ENCODE measurements around the gene CDC42EP3.

Gene CDC42EP3

DNA sequence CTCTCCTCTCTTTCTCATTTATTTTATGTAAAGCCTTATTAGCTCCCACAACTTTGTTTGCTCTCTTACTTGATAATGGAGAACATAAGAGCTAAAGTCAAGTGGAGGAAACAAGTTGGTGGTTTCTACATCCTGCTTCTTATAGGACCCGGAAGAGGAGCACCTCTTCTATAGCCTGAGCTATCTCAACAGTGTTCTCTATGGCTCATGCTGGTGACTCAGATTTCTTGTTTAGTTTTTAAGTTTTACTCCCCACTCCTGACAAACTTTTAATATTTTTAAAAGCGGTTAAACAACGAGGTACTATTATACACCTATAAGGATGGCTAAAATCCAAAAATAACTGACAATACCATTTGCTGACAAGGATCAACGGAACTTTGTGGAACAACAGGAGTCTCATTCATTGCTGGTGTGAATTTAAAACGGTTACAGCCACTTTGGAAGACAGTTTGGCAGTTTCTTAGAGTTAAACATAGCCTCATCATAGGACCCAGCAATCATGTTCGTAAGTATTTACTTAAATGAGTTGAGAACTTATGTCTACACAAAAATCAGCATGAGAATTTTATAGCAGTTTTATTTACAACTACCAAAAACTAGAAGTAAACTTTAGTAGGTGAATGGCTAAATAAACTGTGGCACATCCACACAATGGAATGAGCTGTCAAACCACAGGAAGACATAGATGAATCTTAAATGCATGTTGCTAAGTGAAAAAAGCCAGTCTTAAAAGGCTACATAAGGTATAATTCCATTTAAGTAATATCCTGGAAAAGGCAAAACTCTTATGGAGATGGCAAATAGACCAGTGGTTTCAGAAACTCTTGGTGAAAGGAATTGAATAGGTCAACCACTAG, 12.7 kb upstream of the CDC42EP3 start:
- no peak for DNase-seq (ENCODE audit: low spot score)

DNA sequence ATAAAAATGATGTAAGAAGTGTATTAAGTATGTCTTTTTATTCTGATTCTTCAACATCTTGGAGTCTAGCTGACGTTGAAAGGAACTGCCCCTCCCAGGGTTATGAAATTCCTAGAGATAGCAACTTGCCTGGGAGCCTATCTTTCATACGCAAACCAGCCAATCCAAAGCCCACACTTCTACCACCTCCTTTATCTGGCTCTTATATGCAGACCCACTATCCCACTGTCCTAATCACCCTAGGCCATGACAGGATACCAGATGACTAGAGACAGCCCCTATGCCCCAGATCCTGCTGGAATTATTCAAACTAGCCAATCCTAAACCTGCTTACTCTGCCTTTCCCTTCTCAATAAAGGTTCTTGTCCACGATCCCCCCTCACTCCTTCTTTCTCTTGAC, 11.8 kb upstream of the CDC42EP3 start:
- DNase-seq (ENCODE audit: low spot score) = no peak

DNA sequence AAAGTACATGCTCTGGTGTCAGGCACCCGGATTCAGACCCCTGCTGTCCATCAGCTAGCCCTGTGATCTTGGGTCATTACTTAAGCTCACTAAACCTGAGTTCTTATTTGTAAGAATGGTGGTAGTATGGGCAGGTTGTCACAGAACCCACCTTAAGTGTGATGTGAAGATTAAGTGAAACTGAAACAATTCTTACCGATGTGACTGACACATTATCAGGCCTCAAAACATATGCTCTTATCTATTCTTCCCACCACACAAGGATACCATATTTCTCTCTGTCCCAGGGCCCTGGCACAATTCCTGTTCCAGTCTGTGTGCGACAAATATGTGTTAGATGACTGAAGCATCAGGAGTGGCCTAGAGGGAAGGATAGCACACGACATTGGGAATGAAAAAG, 11.0 kb upstream of the CDC42EP3 start:
- no peak for DNase-seq (ENCODE audit: low spot score)

DNA sequence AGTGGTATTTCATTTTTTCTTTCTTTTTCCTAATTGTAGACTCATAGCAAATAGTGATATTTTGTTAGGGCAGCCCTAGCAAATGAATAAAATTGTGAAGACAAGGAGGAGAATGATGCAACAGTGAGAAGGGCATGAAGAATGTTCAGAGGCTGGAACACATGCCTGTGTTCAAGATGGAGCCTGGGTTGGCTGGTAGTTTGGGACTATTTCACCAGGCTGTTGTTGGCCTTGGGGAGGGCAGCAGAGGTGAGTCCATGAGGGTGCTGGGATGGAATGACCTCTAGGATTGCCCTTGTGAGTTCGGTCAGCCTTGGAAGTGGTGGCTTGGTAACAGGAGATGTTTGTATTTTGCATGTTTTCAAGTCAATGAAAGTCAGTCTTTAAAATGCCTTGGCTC, 10.1 kb upstream of the CDC42EP3 start:
- no peak for DNase-seq (ENCODE audit: low spot score)

DNA sequence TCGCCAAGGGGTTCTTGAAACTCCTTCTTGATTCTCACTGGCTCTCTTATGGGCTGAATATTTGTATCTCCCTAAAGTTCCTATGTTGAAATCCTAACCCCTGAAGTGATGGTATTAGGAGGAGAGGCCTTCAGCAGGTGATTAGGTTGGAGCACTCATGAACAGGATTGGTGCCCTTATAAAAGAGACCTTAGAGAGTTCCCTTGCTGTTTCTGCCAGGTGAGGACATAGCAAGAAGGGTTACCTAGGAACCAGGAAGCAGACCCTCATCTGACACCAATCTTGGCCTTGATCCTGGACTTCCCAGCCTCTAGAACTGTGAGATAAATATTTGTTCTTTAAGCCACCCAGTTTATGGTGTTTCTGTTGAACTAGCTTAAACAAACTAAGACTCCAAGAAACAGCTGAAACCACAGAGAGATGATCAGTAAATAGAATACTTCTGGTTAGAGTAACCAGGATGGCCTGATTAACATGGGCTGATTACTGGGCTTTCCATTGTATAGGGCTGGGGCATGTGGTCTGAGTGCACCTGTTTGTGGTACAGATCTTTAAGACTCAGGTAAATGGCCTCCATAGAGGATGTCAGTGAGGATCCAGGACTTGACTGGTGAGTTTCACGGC, 7.7 kb upstream of the CDC42EP3 start:
- DNase-seq (ENCODE audit: low spot score) = no peak

DNA sequence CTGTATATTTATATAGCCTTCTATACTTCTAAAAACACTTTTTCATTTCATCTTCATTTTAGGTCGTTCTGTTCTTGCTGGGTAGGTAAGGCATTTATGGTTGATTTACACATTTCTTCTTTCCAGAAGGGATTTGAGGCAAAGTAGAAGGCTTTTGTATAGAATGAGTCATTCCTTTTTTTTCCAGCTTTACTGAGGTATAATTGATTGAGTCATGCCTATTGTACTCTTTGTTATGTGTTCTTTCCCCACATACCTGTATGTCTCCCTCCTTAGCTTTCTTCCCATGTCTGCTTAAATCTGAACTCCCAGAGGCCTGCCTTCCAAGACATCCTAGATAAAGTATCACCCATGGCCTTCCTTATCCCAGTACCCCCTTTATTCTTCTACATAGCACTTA, 4.8 kb upstream of the CDC42EP3 start:
- DNase-seq (ENCODE audit: low spot score) = no peak

DNA sequence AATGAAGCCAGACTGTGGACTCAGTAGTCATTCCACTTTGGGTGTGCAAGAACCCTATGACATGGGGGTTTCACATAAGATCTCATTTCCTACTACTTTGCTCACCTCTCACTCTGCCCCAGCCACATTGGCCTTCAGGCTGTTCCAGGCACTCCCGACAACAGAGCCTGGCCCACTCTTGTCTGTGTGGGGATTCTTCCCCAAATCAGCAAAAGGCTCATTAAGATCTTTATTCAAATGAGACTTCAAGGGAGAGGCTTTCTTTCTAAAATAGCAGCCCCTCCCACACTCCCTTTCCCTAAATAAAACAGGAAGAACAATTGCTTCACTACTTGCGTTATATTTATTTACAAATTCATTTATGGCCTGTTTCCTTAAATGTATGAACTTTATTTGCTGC, 3.5 kb upstream of the CDC42EP3 start:
- no peak for DNase-seq (ENCODE audit: low spot score)

DNA sequence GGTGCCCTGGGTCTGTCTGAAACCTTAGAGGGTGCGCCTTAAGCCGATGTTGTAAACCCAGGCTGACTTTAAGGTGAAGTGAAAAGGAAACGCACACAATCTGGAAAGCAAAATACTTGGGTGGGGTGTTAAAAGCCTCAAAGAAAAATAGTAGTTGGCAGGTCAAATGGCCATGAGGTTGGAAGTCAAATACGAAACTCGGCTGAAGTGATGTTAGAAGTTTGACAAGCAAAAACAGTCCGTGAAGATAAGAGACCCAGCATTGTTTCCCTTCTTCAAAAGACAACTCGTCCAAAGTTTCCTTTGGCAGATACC, 1.4 kb upstream of the CDC42EP3 start:
- no peak for DNase-seq (ENCODE audit: low spot score)

DNA sequence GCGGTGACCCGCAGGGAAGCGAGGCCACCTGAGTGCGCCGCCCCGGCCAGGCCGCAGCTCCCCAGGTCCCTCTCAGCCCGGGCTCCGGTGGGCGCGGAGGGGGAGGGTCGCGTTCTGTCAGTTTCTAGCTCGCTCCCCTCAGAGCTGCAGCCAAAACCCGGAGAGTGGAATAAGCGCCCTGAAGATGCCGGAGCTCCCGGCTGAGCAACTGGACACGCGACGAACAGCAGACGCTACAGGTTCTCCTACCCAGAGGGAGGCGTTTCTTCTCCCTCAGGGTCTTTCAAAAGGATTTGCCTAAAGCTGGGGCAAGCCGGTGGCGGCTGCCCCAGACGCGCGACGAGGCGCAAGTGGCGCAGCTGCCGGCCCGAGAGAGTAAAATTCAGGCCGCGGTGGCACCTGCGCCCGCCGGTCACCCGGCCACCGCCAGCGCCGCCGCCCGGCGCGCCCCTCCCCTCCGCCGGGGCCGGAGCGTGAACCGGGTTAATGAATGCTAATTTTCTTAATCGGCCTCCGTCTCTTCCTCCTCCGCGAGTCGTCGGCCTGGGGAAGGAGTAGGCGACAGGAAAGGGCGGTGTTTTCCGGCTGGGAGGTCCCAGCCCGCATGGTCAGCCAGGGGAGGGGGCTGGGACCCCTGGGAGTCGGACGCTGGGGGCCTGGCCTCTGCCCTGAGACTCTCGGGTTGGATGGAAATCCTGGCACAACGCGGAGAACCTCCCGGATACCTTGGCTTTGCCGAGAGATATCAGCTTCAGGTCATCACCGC, 845 bp upstream of the CDC42EP3 start:
- peak; percentile 86 for DNase-seq (ENCODE audit: low spot score)

DNA sequence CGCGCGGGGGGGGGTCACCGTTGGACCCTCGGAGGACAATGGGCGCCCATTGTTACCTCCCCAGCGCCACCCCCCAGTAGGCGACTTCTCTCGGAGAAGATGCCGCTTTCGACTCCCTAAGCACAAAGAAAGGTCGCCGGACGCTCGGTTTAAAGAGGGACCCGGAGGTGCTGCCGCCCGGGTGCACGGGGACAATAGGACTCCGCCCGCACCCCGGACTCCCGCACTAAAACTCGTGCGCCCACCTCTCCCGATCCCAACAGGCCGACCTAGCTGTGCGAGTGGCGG, 318 bp upstream of the CDC42EP3 start:
- no peak for DNase-seq (ENCODE audit: low spot score)

DNA sequence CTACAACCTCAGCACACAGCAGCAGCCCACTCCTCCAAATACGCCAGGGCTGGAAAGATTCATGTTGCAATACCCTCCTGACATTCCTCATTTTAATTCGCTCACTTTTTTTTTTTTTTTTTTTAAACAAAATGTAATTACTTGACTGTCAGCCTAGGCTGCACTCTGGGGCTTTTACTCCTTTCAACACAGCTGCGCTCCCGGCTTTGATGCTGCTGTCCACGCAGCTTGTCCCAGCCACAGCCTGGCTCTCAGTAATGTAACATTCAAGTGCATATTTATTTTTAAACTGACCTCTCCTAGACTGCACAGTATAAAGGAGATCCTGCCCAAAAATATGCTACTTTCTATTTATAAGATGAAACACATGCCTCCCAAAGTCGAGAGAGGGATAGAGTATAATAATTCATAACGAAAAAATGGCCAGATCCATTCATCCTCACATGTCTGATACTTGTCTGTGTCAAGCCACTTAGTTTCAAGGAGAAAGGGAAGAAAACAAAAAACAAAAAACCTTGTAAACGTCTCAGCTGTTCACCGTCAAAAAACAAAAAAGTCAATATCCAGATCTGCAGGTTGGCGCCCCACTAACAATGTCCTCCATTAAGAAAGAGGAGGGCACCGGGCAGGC, 949 bp downstream of the CDC42EP3 start:
- peak; percentile 37 for DNase-seq (ENCODE audit: low spot score)

DNA sequence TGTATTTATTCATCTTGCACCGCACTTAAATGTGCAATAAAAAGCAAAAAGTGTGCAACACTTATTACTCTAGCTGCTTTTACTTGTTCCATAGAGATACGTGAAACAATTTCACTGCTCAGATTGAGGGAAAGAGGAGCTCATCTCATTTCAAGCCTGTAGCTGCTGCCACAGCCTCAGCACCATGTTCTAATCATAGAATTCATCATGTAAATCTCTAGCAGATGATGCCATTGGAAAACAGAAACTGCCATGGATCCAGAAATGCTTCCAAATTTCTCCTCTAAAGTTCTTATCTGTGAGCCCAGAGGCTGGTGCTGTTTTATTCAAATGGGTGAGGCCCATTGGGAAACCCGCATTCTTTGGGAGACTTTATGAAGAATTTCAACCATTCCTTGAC, 2.0 kb downstream of the CDC42EP3 start:
- DNase-seq (ENCODE audit: low spot score) = no peak

DNA sequence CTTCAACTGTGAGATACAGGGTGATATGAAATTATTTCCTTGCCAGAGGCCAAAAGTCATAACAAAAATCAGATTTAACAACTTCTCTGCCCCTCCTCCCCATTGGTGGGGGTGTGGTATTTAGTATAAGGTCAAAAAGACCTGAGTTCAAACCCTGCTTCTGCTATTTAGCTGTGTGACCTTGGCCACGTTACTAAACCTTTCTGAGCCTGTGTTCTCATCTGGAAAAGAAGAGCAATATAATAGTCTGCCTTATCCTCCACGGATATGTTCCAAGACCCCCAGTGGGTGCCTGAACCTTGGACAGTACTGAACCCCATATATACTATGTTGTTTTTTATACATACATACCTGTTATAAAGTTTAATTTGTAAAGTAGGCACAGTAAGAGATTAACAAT, 3.7 kb downstream of the CDC42EP3 start:
- no peak for DNase-seq (ENCODE audit: low spot score)

DNA sequence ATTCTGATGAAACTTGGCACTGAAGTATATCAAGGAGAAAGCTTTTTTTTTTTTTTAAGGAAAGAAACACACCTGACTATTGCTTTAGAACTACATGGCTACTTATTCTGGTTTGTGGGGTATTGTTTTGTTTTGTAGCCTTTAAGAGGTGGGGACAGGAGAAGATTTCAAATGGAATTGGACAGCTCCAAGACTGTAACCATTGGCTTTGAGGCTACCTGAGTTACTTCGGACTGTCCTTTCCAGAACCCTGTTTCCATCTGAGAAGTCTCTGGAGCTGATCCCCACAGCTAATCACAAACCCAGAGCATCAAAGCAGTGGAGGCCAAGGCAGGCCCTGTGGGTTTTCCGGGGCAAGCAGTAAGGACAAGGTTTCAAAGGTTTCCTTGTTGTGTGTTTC, 4.7 kb downstream of the CDC42EP3 start:
- no peak for DNase-seq (ENCODE audit: low spot score)

DNA sequence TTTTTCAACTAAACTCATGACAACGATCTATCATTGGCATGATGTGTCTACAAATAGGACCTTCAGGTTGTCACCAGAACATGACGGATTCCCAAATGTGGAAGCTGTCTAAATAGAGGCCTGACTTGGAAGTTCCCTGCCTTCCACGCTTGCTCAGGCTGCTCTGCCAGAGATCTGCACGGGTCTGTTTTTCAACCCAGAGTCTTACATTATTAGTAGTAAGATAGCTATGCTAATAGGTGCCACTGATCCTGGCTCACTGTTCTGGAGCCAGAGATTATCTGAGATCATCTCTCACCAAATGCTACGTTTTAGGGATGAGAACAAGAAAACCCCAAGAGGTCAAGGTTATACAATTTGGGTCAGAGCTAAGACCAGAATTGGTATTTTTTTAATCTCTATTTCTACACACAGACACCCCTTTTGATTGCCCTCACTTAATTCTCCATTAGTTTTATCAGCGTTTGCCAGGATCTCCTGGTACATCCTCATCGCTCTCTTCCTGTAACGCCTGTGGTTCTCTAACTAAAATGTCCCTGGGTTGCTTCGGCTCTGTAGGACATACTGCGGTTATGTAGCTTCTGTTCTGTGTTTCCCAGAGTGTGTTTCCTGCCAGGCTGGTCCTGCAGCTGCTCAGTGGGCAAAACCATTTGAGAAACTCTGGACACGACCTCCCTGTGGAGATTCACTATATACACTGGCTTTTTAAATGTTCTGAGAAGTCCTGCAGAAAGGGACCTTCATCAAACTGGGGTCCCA, 5.7 kb downstream of the CDC42EP3 start:
- no peak for DNase-seq (ENCODE audit: low spot score)

DNA sequence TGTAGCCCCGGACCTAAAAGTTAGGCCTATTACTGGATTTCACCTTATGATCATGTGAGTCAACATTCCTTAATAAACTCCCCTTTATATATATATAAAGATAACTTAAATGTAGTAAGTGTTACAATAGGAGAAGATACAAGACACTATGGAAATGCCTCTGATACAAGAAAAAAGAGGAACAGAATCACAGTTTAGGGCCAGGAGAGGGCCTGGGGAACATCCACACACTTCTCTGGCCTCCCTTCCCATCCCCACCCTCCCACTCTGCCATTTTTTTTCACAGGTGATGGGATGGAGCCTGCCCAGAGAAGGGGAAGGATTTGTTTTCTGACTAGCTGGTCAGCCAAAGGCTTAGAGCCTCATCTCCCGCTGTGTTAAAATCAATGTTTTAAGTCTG, 6.4 kb downstream of the CDC42EP3 start:
- DNase-seq (ENCODE audit: low spot score) = no peak

DNA sequence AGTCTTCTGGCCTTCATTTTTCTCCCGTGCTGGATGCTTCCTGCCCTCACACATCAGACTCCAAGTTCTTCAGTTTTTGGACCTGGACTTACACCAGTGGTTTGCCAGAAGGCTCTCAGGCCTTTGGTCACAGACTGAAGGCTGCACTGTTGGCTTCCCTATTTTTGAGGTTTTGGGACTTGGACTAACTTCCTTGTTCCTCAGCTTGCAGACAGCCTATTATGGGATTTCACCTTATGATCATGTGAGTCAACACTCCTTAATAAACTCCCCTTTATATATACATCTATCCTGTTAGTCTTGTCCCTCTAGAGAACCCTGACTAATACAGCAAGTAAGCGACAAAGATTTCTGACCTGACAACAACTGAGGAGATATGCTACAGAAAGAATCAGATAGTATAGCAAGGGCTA, 7.2 kb downstream of the CDC42EP3 start:
- no peak for DNase-seq (ENCODE audit: low spot score)

DNA sequence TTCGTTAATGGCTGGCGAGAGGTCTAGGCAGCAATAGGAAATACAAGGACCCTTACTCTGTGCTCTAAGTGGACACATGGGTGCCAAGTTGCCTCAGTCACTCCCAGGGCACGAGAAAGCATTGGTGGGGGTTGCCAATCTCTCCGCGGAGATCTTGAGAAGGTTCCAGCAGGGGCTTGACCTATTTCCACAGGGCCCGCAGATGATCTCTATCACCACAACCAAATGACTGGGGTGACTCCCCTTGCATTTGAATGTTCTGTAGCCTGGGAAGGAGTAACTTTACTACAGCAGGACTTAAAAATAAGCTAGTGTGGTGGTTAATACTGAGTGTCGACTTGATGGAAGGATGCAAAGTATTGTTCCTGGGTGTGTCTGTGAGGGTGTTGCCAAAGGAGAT, 8.1 kb downstream of the CDC42EP3 start:
- no peak for DNase-seq (ENCODE audit: low spot score)

DNA sequence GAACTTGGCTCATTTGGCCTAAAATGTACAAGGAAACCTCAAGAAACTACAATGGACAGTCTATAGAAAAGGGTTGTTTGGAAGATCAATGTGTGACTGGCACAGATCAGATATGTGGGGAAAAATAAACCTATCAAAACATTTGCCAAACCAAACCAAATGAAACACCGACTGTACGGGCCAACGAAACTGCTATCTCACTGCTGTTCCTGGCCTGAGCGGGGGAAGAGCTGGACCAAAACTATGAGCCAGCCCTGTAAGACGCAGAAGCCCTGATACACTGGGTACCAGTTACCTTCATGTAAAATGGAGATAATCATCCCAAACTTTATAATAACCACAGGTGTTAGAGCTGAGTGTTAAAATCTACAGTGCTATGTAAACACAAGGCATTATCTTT, 11.7 kb downstream of the CDC42EP3 start:
- DNase-seq (ENCODE audit: low spot score) = no peak

DNA sequence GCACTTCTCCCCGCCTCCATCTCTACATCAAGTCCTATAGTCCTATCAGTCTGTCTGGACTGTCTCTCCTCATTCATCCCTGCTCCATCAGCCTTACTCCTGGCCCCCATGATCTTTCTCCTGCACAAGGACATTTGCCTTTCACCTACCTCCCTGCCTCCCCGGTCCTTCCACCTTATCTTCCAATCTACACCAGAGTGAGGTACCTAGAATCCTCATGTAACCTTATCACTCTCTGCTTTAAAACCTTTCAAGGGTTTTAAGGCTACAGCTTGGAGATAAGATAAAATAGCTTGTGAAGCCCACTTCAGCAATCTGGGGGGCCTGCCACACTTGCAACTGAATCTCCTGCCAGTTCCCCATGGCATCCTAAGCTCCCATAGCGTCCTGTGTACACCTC, 12.8 kb downstream of the CDC42EP3 start:
- no peak for DNase-seq (ENCODE audit: low spot score)

DNA sequence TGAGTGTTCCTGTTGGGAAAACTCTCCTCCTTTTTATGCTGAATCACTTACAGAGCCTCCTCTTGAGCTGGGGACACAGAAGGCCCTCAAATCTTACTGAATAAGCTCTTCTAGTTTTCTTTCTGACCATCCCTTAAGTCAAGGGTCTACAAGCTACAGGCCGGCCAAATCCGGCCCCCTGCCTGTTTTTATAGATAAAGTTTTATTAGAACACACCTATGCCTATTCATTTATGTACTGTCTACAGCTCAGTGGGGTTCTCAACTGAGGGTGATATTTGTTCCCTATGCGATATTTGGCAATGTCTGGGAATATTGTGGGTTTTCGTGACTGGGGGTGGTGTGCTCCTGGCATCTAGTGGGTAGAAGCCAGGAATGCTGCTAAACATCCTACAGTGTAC, 14.0 kb downstream of the CDC42EP3 start:
- no peak for DNase-seq (ENCODE audit: low spot score)
